Left ventricle myocardium inferior (tissue), 1 donor: Measurements from ENCODE around the gene DNM1. TPM values are rescaled to one million over a fixed set of nuclear protein-coding genes. Genes with fewer than 3 reads are reported as not detected.

Experiments
- DNase-seq: peaks from one replicate; pipeline ENCODE4 v3.0.0-alpha.2; 2020
- H3K27ac ChIP-seq: fragments of 200-600 bp; replicated peaks from 2 replicates; pipeline ENCODE4 v1.8.0; 2021
- H3K27me3 ChIP-seq: fragments of 200-600 bp; 2 replicates; pipeline ENCODE4 v1.8.0; 2021; ENCODE audit warnings: low read depth
- H3K36me3 ChIP-seq: fragments of 200-600 bp; 2 replicates; pipeline ENCODE4 v1.8.0; 2021
- H3K4me1 ChIP-seq: fragments of 200-600 bp; 2 replicates; pipeline ENCODE4 v1.8.0; 2021
- H3K4me3 ChIP-seq: fragments of 200-600 bp; 2 replicates; pipeline ENCODE4 v1.8.0; 2021; ENCODE audit warnings: mild to moderate bottlenecking, moderate library complexity
- H3K9me3 ChIP-seq: fragments of 200-600 bp; replicated peaks from 2 replicates; pipeline ENCODE4 v1.8.0; 2021
- intact Hi-C: fragments of 100-400 bp; cut with micrococcal nuclease; formaldehyde crosslinking; loops from one replicate; pipeline ENCODE4 v1.11.0; 2022
- total RNA-seq: library from RNA; stranded (reverse); fragmentation: NEBNext Ultra II Directional; extraction: Animal tissue kit (Norgen Biotek cat#: 25700); gene quantifications from one replicate; pipeline ENCODE4 v1.2.1, GENCODE V29; 2021
- TF ChIP-seq, protein P1 (sequence below): fragments of 200-600 bp; IDR thresholded peaks from 2 replicates; pipeline ENCODE4 v1.8.0; 2021; ENCODE audit warnings: antibody characterized with exemption, mild to moderate bottlenecking, borderline replicate concordance
- donor health status: DM: no; HTN: yes; CAD: no; lungs with severe emphysema.

DNM1 gene
- total RNA-seq, 1 donor from 2014 or later = 4.9 TPM

DNA sequence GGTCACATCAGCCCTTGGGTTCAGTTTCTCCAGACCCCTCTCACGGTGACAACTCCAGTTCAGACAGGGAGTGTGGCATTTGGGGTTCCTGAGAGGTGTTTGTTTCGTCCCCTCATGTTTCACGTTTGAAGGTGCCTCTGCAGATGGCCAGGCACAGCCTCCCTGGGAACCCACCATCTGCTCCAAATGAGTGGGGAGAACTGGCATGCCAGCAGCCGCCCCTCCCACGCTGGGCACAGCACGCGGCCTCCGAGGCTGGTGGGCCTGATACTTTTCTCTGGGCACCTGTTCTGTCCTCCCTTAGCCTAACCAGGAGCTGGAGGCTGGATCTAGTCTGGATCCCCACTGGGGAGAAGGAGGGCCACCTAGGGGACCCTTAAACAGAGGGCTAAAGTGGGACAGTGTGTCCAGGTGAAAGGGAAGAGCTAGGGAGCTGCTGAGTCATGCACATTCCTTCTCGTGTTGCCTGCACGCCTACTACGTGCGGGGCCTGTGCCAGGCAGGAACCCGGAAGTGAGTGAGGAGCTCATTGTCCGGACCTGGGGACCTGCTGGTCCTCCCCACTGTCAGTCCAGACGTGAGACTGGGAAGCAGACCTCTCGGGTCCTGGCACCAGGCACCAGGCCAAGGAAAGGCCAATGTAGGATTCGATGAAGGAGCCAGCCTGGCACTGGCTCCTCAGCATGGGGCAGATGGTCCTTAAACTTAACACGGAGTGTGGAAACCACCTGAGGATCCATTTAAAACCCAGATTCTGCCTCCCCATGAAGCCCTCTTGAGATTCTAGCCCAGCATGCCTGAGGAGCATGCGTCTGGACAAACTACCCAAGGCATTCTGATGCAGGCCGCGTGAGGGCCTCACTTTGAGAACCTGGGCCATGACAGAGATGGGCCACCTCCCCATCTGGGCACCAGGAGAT lies 11.7 kb downstream of the DNM1 start:
- H3K4me1 ChIP-seq = peaks cover 28% of the 10 kb centered on the region

DNA sequence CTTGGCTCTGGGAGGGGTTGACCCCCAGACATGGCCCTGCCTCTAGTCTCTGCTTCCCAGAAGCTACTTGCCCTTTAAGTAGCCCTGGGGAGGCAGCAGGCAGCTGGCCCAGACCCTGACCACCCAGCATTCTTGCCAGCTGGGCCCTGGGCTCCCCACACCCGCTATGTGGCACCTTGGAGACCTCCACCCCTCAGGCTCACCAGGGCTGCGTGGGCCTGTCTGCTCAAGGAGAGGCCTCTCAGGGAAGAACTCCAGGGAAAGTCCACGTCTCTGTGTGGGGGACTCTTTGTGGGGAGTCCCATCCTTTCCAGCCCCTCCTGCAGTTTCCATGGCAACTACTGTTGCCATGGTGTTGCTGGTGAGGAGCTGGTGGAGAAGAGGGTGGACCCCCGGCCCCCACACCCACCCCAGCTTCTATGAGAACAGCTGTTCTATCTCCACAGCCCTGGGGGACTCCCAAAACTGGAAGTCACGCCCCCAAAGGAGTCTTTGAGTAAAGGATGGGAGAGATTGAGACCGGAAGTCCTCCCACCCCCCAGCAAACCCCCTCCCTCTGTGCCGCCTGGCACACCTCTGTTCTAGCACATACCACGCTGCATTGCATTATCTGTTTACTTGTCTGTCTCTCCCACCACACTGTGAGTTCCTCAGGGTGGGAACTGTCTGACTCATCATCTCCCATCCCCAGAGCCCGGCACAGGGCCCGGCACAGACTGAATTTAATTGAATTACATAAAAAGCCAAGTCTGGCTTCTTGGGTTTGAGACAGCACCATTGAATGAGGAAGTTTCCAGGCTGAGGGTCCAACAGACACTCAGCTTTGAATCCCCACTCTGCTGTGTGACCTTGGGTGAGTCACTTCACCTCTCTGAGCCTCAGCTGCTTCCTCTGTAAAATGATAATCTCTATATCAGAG lies 12.6 kb downstream of the DNM1 start:
- H3K36me3 ChIP-seq = no peaks in the 10 kb centered on the region
- H3K27ac ChIP-seq = peak overlapping the region; percentile 52
- H3K4me1 ChIP-seq = peaks cover 28% of the 10 kb centered on the region
- peak; percentile 51 for DNase-seq
- intact Hi-C loops = no loop called here
- H3K27me3 ChIP-seq = peaks cover 7% of the 10 kb centered on the region
- TF ChIP-seq, protein P1, sequence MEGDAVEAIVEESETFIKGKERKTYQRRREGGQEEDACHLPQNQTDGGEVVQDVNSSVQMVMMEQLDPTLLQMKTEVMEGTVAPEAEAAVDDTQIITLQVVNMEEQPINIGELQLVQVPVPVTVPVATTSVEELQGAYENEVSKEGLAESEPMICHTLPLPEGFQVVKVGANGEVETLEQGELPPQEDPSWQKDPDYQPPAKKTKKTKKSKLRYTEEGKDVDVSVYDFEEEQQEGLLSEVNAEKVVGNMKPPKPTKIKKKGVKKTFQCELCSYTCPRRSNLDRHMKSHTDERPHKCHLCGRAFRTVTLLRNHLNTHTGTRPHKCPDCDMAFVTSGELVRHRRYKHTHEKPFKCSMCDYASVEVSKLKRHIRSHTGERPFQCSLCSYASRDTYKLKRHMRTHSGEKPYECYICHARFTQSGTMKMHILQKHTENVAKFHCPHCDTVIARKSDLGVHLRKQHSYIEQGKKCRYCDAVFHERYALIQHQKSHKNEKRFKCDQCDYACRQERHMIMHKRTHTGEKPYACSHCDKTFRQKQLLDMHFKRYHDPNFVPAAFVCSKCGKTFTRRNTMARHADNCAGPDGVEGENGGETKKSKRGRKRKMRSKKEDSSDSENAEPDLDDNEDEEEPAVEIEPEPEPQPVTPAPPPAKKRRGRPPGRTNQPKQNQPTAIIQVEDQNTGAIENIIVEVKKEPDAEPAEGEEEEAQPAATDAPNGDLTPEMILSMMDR = no peak
- no peaks in the 10 kb centered on the region for H3K9me3 ChIP-seq
- no peak overlapping the region for H3K4me3 ChIP-seq

More for the DNA sequence above, 11.7 kb downstream of the DNM1 start:
- intact Hi-C loops = no loop called here
- TF ChIP-seq, protein P1 = no peak
- Histone ChIP-seq H3K36me3 (no peaks in the 10 kb centered on the region), H3K9me3 (no peaks in the 10 kb centered on the region), H3K27ac (peak overlapping the region; percentile 52), H3K4me3 (no peak overlapping the region), H3K27me3 (peaks cover 7% of the 10 kb centered on the region)
- no peak for DNase-seq

- H3K4me3 ChIP-seq = no peak overlapping the region
- no peak for DNase-seq
- H3K27ac ChIP-seq = peak overlapping the region; percentile 52
Observed at GRCh38 chr9:128216781-128217553, 13.8 kb downstream of the DNM1 start.

GRCh38 chr9:128218172-128218517 lies 15.0 kb downstream of the DNM1 start:
- no peaks in the 10 kb centered on the region for H3K36me3 ChIP-seq
- no peak for DNase-seq
- TF ChIP-seq, protein P1 = no peak
- no peaks in the 10 kb centered on the region for H3K27me3 ChIP-seq
- H3K27ac ChIP-seq = peak overlapping the region; percentile 52
- H3K9me3 ChIP-seq = no peaks in the 10 kb centered on the region
- H3K4me1 ChIP-seq = peaks cover 28% of the 10 kb centered on the region
- peak overlapping the region; percentile 62 for H3K4me3 ChIP-seq
- intact Hi-C loops = no loop called here

More at GRCh38 chr9:128216781-128217553, 13.8 kb downstream of the DNM1 start:
- Histone ChIP-seq H3K9me3 (no peaks in the 10 kb centered on the region), H3K36me3 (no peaks in the 10 kb centered on the region), H3K27me3 (peaks cover 1% of the 10 kb centered on the region), H3K4me1 (peaks cover 28% of the 10 kb centered on the region)
- intact Hi-C loops = no loop called here
- TF ChIP-seq, protein P1 = no peak
